Stimulated activated CD4-positive, alpha-beta T cell treated with anti-CD3 and anti-CD28 coated beads, Interleukin-4, amount 100 ng/mL, for 1 hour (primary cell): ENCODE measurements around the gene TMEM19.
"Not testable (repeated sequence)": the region's sequence is repeated elsewhere in the genome, so short reads cannot be mapped to it uniquely, and the experiment has no call there.

Experiments used
- DNase-seq: peaks from one replicate; pipeline ENCODE4 v3.0.0-alpha.2; 2020

TMEM19 gene

DNA sequence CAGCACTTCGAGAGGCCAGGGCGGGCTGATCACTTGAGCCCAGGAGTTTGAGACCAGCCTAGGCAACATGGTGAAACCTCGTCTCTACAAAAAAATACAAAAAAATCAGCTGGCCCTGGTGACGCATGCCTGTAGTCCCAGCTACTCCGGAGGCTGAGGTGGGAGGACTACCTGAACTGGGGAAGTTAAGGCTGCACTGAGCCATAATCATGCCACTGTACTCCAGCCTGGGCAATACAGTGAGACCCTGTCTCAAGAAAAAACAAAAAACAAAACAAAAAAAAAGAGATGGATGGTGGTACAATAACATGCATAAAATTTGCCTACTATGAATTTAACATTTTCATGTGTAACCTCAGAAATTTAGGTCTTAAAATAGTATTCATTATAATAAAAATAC is 19.6 kb upstream of the TMEM19 start:
- no peak for DNase-seq

DNA sequence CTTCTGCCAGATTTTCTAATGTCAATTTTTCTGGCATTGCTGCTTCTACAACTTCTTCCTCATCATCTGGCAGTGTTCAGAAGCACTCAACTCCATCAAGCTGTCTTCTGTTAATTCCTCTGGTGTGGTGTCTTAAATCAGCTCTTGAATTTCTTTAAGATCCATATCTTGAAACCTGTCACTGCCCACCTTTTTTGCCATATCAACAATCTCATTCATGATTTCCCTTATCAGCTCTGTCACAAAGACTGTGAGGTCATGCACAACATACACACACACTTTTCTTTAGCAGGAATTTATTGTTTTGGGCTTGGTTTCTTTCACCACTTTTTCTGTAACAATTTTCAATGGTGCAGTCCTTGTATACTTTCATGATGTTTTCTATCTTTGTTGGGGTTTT is 14.6 kb upstream of the TMEM19 start:
- DNase-seq: no peak

DNA sequence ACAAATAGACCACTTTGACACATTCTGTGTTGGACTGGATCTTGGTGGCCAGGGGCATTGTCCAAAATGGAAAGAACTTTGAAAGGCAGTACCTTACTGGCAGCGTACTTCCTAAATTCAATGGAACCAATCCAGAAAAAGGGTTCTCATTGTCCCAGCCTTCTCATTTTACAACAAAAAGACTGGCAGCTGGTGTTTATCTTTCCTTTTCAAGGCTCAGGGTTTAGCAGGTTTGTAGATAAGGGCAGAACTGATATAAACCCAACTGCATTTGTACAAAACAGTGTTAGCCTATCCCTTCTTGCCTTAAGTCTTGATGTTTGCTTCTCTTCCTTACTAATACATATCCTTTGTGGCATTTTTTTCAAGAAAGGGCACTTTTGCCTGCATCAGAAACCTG is 14.1 kb upstream of the TMEM19 start:
- no peak for DNase-seq

DNA sequence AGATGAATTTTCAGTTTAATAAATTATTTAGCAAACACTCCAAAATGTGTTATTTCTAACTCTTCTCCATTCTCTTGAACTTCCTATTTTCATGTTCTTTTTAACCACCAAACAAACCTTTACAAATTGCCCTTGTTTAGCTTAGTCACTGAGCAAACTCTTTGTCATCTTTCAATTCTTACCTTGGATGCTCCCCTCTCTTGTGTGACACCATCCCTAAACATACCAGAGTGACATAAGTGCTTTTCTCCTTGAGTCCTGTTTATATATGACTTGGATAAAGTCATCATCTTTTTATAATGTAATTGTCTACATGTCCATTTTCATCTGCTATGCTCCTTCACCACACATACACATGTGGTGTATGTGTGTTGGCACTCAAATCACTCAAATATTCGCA is 3.4 kb upstream of the TMEM19 start:
- no peak for DNase-seq

DNA sequence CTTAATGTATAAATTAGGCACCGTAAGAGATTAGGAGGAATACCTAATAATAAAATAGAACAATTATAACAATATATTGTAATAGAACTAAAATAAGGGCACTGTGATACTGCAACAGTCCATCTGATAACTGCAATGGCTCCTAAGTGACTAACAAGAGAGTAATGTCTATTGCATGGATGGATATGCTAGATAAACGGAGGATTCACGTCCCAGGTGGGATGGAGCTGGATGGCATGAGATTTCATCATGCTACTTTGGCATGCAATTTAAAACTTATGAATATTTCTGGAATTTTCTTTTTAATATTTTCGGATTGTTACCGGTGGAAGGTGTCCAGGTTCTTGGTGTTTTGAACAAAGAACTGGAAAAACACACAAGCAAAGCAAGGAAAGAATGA is 2.2 kb upstream of the TMEM19 start:
- no peak for DNase-seq

DNA sequence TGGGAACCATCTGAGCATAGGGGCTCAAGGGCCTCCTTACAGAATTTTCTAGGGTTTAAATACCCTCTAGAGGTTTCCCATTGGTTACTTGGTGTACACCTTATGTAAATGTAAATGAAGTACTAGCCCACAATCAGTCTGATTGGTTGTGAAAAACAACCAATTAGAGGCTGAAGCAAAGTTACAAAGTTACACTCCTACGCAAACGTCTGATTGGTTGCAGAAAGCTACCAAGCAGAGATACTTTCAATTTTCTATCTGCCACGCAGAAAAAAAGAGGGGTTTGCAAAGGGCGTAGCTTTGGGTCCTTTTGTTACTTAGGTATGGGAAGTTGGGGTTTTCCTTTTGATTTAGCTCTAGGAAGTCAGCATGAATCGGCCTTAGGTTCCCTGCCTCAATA is 1.8 kb upstream of the TMEM19 start:
- DNase-seq: no peak

DNA sequence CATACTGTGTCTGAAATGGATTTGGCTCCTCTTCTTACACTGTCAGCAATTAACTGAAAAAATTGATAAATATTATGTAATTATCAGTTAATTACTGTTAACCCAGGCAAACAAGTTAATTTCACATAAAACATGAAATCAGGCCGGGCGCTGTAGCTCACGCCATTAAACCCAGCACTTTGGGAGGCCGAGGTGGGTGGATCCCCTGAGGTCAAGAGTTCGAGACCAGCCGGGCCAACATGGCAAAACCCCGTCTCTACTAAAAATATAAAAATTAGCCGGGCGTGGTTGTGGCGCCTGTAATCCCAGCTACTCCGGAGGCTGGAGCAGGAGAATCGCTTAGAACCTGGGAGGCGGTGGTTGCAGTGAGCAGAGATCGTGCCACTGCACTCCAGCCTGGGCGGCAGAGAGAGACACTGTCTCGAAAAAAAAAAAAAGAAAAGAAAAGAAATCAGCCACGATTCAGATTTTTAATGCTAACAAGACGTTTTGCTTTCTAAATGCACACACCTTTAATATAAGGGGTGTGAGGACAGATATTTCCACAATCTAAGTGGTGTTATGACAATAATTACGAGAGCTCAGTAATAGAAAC is 473 bp upstream of the TMEM19 start:
- no peak for DNase-seq

DNA sequence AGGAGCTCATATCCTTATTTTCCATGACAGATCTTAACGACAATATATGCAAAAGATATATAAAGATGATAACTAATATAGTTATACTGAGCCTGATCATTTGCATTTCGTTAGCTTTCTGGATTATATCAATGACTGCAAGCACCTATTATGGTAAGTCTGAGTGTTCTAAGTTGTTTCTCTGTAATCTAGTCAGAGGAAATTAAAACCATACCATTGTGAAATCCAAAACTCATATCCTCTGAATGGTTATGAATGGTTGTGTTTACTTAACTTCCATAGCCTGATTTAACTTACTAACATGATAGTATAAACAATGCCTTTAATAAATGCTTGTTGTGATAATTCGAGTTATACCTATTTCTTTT is 760 bp downstream of the TMEM19 start:
- DNase-seq: no peak

DNA sequence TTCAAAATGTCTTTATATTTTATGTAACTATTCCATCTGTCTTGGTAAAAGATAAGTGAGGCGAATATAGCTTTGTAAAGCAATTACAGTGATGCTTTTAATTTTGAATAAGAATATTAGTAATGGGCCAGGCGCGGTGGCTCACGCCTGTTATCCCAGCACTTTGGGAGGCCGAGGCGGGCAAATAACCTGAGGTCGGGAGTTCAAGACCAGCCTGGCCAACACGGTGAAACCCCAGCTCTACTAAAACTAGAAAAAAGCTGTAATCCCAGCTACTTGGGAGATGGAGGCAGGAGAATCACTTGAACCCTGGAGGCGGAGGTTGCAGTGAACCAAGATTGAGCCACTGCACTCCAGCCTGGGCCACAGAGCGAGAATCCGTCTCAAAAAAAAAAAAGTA is 1.3 kb downstream of the TMEM19 start:
- not testable (repeated sequence) for DNase-seq

DNA sequence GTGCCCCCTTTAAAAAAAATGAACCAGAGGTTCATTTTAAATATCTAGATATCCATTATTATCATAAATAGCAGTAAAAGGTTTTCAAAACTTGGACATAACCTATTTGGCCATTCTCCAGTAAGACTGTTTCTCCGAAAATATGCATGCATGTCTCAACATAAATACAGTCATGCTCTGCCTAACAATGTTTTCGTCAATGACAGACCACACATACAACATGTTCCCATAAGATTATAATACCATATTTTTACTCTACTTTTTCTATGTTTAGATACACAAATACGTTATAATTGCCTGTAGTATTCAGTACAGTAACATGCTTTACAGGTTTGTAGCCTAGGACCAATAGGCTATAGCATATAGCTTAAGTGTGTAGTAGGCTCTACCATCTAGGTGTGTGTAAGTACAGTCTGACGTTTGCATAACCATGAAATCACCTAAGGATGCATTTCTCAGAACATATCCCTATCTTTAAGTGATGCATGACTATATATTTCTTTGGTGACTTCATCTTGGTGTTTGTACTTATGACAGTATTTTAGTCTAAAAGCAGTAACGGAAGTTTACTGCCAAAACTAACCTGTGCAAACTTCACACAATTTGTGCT is 3.2 kb downstream of the TMEM19 start:
- no peak for DNase-seq

DNA sequence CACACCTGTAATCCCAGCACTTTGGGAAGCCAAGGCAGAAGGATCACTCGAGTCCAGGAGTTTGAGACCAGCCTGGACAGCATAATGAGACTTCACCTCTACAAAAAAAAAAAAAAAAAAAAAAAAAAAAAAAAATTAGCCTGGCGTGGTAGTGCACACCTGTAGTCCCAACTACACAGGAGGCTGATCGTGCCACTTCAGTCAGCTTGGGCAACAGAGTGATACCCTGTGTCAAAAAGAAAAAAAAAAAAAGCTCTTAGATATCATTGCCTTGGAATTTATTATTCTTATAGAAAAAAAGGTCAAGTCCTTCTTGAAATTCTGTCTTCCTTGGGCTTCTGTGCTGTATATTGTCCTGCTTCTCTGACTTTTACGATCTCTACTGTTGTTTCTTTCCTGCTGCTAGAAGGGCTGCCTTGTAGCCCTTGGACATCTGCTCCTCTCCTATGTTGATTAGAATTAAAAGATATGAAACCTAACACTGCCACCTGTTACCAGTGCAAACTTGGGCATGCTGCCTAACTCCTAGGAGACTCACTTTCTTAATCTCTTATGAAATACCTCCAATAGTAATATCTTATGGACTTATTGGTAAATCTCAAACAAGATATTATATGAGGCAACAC is 5.7 kb downstream of the TMEM19 start:
- no peak for DNase-seq

DNA sequence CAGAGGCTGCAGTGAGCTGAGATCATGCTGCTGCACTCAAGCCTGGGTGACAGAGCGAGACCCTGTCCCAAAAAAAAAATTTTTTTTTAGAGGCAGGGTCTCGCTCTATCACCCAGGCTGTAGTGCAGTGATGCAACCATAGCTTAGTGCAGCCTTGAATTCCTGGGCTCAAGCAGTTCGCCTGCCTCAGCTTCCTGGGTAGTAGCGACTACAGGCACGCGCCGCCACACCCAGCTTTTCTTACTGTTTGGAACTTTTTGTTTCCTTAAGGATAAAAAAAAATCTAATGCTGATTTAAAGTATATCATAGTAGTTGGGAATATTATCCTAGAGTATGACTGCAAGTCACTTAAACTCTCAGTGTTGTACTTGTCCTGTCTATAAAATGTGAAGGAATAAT is 7.2 kb downstream of the TMEM19 start:
- DNase-seq: no peak

DNA sequence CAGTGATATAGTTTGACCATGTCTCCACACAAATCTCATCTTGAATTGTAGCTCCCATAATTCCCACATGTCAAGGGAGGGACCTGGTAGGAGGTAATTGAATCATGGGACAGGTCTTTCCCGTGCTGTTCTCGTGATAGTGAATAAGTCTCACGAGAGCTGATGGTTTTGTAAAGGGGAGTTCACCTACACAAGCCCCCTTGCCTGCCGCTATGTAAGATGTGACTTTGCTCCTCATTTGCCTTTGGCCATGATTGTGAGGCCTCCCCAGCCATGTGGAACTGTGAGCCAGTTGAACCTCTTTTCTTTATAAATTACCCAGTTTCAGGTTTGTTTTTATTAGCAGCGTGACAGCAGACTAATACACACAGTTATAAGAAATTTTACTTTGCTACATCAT is 7.8 kb downstream of the TMEM19 start:
- DNase-seq: not testable (repeated sequence)

DNA sequence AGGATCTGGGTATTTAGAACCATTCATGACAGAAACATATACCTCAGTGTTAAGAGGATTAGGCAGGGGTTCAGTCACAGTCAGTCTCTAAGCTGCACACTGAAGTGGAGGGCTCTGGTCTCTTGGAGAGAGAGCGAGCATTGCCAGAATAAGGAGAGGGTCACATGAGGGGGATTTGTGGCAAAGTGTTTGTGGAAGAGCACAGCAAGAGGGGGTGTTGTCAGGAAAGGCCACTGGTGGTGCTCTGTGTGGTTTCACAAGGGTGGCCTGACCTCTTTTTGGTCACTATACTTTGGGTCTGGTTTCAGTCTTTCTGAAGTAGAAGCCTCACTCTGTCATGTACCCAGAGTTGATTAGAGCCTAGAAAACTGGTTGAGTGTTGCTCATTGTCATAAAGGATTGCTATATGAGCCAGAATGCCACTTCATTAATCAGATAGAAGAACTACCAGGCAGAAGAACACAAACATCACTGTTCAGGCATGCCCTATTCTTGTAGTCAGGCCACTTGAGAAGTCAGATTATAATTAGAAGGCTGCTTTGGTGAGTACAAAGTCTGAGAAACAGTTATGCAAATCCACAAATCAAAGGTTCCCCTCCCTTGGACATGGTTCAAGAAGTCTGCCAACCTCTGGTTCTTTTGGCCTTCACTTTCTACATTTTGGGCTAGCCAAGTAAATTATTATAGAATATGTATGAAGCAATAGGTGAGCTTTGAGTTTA is 8.4 kb downstream of the TMEM19 start:
- no peak for DNase-seq

DNA sequence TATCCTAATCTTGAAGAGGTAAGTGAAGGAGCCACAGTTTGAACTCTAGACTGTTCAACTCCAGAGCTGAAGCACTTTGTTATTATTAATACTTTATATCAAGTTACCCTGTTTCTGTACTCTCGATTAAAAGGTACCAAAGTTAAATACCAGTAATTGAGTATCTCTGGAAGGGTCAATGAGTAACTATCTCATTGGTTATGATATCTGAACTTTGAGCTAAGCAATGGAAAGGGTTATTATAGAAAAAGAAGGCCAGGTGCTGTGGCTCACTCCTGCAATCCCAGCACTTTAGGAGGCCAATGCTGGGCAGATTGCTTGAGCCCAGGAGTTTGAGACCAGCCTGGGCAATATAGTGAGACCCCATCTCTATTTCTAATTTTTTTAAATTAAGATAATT is 9.9 kb downstream of the TMEM19 start:
- no peak for DNase-seq

DNA sequence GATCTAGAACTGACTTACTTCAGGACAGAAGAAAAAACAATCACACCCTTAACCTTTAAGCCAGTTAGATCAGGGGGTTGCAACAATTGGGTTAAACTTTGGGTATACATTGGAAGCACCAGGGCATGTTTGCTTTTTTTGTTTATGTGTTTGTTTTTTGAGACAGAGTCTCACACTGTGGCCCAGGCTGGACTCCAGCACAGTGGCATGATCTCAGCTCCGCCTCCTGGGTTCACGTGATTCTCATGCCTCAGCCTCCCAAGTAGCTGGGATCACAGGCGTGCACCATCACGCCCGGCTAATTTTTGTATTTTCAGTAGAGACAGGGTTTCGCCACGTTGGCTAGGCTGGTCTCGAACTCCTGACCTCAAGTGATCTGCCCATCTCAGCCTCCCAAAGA is 16.3 kb downstream of the TMEM19 start:
- DNase-seq: not testable (repeated sequence)

DNA sequence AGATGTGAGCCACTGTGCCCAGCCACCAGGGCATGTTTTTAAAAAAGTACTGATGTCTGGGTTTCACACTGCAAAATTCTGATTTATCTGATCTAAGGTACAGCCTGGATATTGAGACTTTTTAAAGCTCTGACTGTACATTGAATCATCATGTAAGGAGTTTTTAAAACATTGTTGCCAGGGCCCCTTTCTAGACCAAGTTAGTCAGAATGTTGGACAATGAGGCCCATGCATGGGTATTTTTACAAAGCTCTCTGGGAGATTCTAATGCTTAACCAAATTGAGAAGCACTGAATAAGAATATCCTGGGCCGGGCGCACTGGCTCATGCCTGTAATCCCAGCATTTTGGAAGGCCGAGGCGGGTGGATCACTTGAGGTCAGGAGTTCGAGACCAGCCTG is 16.7 kb downstream of the TMEM19 start:
- no peak for DNase-seq

DNA sequence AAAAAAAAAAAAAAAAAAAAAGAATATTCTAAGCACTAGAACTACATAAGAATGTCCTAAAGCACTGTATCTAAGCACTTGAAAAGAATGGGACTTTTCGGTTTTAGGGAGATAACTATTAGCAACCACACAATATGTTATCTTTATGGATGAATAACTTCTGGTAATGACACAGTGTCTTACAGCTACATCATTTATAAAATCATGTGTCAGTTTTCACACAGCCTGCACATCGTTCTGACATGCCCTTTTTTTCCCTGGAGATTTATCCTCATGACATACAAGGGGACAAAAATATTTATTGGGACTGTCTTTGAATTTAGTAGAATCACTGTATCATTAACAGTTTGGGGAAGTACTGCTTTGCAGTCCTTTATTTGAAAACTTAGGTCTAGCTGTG is 17.3 kb downstream of the TMEM19 start:
- no peak for DNase-seq

DNA sequence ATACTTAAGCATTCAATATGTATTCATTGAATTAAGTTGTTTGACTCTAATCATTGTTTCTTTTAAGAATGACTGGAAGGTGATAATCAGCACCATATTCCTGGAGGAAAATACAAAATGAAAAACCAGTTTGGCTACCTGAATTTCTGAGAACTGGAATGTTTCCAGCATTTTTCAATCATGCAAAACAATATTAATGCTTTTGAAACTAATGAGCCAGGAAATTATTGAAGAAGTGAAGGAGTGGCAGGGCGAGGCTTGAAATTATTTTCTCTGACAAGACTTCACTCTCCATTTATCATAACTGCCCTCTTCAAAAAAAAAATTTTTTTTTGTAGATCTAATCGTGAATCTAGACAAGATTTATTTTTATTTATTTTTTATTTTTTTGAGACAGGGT is 19.0 kb downstream of the TMEM19 start:
- DNase-seq: no peak

DNA sequence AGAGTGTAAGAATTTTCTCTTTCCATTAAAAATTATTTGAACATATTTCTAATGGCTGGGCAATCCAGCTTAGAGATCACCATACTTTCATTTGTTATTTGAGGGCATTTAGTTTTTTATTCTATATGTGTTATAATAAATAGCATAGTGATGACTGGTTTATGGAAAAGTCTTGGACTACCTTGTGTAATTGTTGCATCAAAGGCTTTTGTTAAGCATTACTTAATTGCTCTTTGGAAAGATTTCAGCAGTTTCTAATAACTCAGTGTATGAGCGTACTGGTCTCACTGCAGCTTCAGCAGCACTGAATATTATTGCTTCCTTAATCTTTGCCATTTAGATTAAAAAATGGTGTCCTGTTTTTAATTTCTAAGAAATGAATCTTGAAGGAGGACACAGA is 22.8 kb downstream of the TMEM19 start:
- DNase-seq: no peak

DNA sequence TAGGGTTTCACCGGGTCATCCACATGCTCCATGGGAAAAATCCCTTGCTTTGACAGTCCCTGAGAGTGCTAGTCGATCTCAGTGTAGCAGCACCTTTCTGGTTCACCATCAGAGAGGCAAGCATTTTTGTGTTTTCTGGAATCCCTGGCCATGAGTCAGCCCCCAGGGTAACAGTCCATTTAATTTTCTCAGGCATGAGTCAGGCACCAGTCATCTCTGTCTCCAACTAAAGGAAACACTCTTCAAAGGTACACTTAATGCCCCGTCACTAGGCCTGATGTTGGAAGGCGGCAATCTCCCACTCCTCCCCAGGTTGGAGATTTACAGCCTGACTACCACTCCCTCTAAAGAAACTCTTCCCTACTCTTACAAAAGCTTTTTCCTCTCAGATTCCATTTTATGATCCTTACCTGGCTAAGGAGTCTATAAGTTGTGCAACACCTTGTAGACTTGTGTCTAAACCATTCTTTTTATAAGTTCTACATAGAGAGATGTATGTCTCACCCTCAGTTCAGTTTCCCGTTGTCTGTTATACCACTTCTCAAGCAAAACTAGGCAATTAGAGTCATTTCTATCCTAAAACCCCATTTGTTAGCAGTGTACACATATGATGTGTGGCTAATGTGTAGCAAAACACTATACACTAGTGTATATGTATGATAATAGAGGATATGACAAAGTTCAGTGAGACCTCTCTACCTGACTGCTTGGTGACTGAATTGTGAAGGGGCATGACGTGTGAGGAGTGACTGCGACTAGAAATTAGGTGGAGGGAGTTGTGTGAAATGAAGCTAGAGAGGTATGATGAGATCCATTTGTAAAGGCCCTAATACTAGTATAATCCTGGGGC is 24.6 kb downstream of the TMEM19 start:
- no peak for DNase-seq

DNA sequence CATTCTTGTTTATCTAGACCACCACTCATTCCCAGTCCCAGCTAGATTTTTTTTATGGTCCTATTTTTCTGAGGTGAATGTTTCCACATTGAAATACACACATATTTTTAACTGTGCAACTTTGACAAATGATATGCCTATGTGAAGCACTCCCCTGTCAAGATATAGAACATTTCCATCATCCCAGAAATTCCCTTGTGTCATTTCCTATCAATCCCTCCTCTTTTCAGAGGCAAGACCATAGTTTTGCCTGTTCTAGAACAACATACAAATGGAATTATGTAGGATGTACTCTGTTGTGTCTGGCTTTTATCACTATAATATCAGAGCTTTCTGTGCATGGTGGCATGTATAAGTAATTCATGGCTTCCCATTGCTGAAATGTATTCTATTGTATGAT is 32.7 kb downstream of the TMEM19 start:
- no peak for DNase-seq

DNA sequence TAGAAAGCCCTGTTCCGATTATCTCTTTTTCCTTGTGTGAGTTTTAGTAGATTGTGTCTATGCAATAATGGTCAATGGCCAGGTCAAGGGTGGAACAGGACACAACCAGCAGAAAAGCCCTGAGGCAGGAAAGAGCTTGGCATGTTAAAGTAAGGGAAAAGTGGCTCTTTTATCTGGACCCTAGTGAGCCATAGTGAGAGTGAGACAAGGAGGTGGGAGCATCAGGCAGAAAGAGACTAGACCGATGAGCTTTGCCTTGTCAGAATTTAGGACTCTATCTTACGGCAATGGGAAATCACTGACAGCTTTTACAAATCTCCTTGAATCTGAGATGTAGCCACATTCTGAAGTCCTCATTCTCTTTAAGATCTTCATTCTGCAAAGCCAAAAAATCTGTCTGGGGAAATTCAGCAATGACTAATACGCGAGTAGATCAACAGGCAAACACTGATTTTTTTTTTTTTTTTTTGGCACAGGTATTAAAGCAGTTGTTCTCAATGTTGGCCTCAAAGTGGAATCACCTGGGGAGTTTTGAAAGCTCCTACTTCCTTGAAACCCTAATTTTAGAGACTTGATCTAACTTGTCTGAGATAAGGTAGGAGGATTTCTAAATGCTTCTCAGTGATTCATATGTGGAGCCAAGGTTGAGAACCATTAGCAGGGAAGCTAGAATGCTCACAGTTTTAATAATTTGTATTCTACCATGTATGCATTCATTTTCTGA is 33.9 kb downstream of the TMEM19 start:
- no peak for DNase-seq
